PFSK-1 (cell line): Measurements from ENCODE around the gene MEF2D.

ENCODE experiments used
- POLR2AphosphoS5 ChIP-seq: IDR thresholded peaks from 2 replicates; pipeline ENCODE4 v1.6.1; 2012; ENCODE audit warnings: low read depth, mild to moderate bottlenecking, control low read depth, low read length, moderate library complexity
- SIN3A ChIP-seq: IDR thresholded peaks from 2 replicates; pipeline ENCODE4 v1.6.1; 2012; ENCODE audit warnings: mild to moderate bottlenecking, low read length, moderate library complexity, borderline replicate concordance; ENCODE audit not compliant: insufficient read depth
- TAF1 ChIP-seq: IDR thresholded peaks from 2 replicates; pipeline ENCODE4 v1.6.1; 2012; ENCODE audit warnings: low read length, control low read depth, borderline replicate concordance; ENCODE audit not compliant: insufficient read depth

GRCh38 chr1:156464335-156464734 lies 36.2 kb downstream of the MEF2D start:
- TF ChIP-seq SIN3A (no peak), TAF1 (no peak), POLR2AphosphoS5 (no peak)
